Liver (tissue), 9 donors: ENCODE measurements around the gene WNT5A. TPM values are rescaled to one million over a fixed set of nuclear protein-coding genes. Genes with fewer than 3 reads are reported as not detected.

ENCODE experiments used
- DNase-seq: peaks from one replicate; pipeline ENCODE4 v3.0.0-alpha.2; 2017; ENCODE audit warnings: low spot score
- H3K27ac ChIP-seq, 2 donors: one replicate each; pipeline ENCODE4 v1.7.0; 2013; ENCODE audit warnings: inconsistent platforms in 2 of 2, low read length in 2 of 2, control low read depth in 1 of 2, low read depth in 1 of 2, mild to moderate bottlenecking in 1 of 2
- H3K27me3 ChIP-seq, 4 donors: one replicate each; pipeline versions ENCODE4 v1.6.1 to v1.7.0; 2013; ENCODE audit warnings: low read length in 3 of 4, inconsistent platforms in 1 of 4, mild to moderate bottlenecking in 1 of 4, moderate library complexity in 1 of 4; ENCODE audit not compliant: control insufficient read depth in 4 of 4, insufficient read depth in 4 of 4
- H3K36me3 ChIP-seq, 4 donors: one replicate each; pipeline versions ENCODE4 v1.6.1 to v1.7.0; 2013; ENCODE audit warnings: low read length in 3 of 4, mild to moderate bottlenecking in 3 of 4, low read depth in 1 of 4, moderate library complexity in 1 of 4; ENCODE audit not compliant: control insufficient read depth in 4 of 4, insufficient read depth in 3 of 4
- H3K4me1 ChIP-seq, 4 donors: one replicate each; pipeline versions ENCODE4 v1.6.1 to v1.7.0; 2013; ENCODE audit warnings: low read length in 3 of 4, mild to moderate bottlenecking in 3 of 4, moderate library complexity in 1 of 4; ENCODE audit not compliant: control insufficient read depth in 4 of 4, insufficient read depth in 4 of 4
- H3K4me3 ChIP-seq, 3 donors: one replicate each; pipeline versions ENCODE4 v1.6.1 to v1.7.0; 2013; ENCODE audit warnings: low read length in 3 of 3, control low read depth in 1 of 3, low read depth in 1 of 3, mild to moderate bottlenecking in 1 of 3
- H3K9ac ChIP-seq, 2 donors: one replicate each; pipeline ENCODE4 v1.7.0; 2013; ENCODE audit warnings: low read length in 2 of 2, mild to moderate bottlenecking in 2 of 2, moderate library complexity in 2 of 2, control low read depth in 1 of 2, low read depth in 1 of 2
- H3K9me3 ChIP-seq, 4 donors: one replicate each; pipeline versions ENCODE4 v1.6.1 to v1.7.0; 2013; ENCODE audit warnings: low read length in 3 of 4; ENCODE audit not compliant: control insufficient read depth in 4 of 4
- CTCF ChIP-seq: fragments of 150-350 bp; IDR thresholded peaks from 2 replicates; pipeline ENCODE4 v1.5.1; 2017; ENCODE audit warnings: improper control_type of control experiment, low read depth, low read length; ENCODE audit not compliant: missing input control
- EGR1 ChIP-seq, 2 donors: IDR thresholded peaks; 2 replicates each; pipeline ENCODE4 v1.6.1; 2016 to 2018; ENCODE audit warnings: antibody characterized with exemption in 2 of 2, low read depth in 2 of 2
- FOXA1 ChIP-seq: IDR thresholded peaks from 2 replicates; pipeline ENCODE4 v1.6.1; 2016; ENCODE audit warnings: antibody characterized with exemption
- FOXA2 ChIP-seq: IDR thresholded peaks from 2 replicates; pipeline ENCODE4 v1.6.1; 2016; ENCODE audit warnings: antibody characterized with exemption
- GABPA ChIP-seq, 2 donors: IDR thresholded peaks in 1 of 2; conservative IDR thresholded peaks in 1 of 2; 2 replicates each; pipeline ENCODE4 v1.6.1; 2016; ENCODE audit warnings: antibody characterized with exemption in 2 of 2, mild to moderate bottlenecking in 1 of 2, moderate library complexity in 1 of 2
- HNF4A ChIP-seq, 2 donors: conservative IDR thresholded peaks; 2 replicates each; pipeline ENCODE4 v1.6.1; 2016; ENCODE audit warnings: antibody characterized with exemption in 2 of 2, mild to moderate bottlenecking in 2 of 2
- HNF4G ChIP-seq: IDR thresholded peaks from 2 replicates; pipeline ENCODE4 v1.6.1; 2016; ENCODE audit warnings: antibody characterized with exemption
- JUND ChIP-seq, 2 donors: IDR thresholded peaks; 2 replicates each; pipeline ENCODE4 v1.6.1; 2016; ENCODE audit warnings: antibody characterized with exemption in 2 of 2
- NR2F2 ChIP-seq: IDR thresholded peaks from 2 replicates; pipeline ENCODE4 v1.6.1; 2016; ENCODE audit warnings: antibody characterized with exemption
- RAD21 ChIP-seq, 2 donors: IDR thresholded peaks; 2 replicates each; pipeline ENCODE4 v1.6.1; 2016; ENCODE audit warnings: antibody characterized with exemption in 2 of 2, mild to moderate bottlenecking in 2 of 2
- RXRA ChIP-seq, 2 donors: IDR thresholded peaks; 2 replicates each; pipeline ENCODE4 v1.6.1; 2017 to 2018; ENCODE audit warnings: antibody characterized with exemption in 2 of 2, mild to moderate bottlenecking in 1 of 2
- SP1 ChIP-seq: IDR thresholded peaks from 2 replicates; pipeline ENCODE4 v1.6.1; 2018; ENCODE audit warnings: antibody characterized with exemption, mild to moderate bottlenecking
- TAF1 ChIP-seq: conservative IDR thresholded peaks from 2 replicates; pipeline ENCODE4 v1.6.1; 2016; ENCODE audit warnings: antibody characterized with exemption, mild to moderate bottlenecking
- YY1 ChIP-seq: IDR thresholded peaks from 2 replicates; pipeline ENCODE4 v1.6.1; 2016; ENCODE audit warnings: antibody characterized with exemption, mild to moderate bottlenecking
- WGBS: extraction: QIAGEN DNeasy Blood & Tissue Kit; methylation state at CpG from one replicate; pipeline ENCODE4 v1.1.7; 2013; 5-methylcytosine and 5-hydroxymethylcytosine counted together
- polyA plus RNA-seq, 2 donors: library from polyadenylated mRNA; stranded (reverse) in 1 of 2; unstranded in 1 of 2; fragments of 200-250 nt in 1 of 2; fragments of >200 nt in 1 of 2; fragmentation: Nextera tagmentation in 1 of 2; extraction: Ambion mirVana in 1 of 2; gene quantifications; one replicate each; pipeline versions ENCODE4 v1.2.1 to v1.2.3, GENCODE V29; 2013 to 2015
- total RNA-seq, 2 donors: library from RNA; depleted of rRNA; stranded (reverse); fragments of >200 nt; gene quantifications; one replicate each; pipeline ENCODE4 v1.2.3, GENCODE V29; 2014
- TF ChIP-seq, protein P1 (sequence below): IDR thresholded peaks from 2 replicates; pipeline ENCODE4 v1.6.1; 2016; ENCODE audit warnings: antibody characterized with exemption
- TF ChIP-seq, protein P2 (sequence below): IDR thresholded peaks from 2 replicates; pipeline ENCODE4 v1.6.1; 2016; ENCODE audit warnings: antibody characterized with exemption, mild to moderate bottlenecking
- donor health status: healthy.
- donor health status: healthy.
- donor health status: healthy.
- donor health status: healthy.
- donor health status: healthy.

Gene WNT5A
- total and polyA plus RNA-seq, 4 donors, result 0.18 to 1.3 (median 0.66) TPM

DNA sequence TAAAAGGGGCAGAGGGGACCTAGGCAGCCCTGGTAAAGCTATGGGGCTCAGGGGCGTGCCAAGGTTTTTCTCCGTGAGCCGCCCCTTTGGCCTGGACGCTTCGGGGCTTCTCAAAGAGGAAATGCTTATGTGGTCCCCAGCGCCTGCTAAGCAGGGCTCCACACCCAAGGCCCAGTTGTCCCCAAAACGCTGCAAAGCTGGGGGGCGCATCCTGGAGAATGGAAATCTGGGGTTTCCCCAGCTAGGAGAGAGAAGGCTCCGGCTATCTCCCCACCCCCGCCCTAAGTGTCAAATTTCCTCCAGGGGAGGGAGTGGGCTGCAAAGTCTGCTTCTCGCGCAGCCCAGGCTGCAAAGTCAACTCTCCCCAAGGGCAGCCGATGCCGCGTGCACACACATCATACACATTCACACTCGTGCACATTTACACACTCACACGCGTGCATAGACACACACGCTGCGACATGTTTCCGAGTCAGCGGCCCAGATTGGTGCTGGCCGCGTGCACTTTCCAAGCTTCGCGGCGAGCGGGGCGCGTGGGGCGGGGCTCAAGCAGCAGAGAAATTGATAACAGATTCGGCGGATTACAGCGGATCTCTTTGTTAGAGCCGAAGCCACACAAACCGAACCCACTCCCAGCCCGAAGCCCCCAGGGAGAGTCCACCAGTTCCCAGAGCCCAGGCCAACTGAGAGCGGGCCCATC lies 4.5 kb downstream of the WNT5A start:
- Histone ChIP-seq H3K27me3 (no peaks in the 10 kb centered on the region), H3K9ac (no peak overlapping the region), H3K9me3 (no peaks in the 10 kb centered on the region), H3K4me1 (peaks cover 1 to 34% (median 14%) of the 10 kb centered on the region in 4 donors), H3K4me3 (no peak overlapping the region), H3K36me3 (peaks cover 0 to 5% (median 0%) of the 10 kb centered on the region in 4 donors), H3K27ac (no peak overlapping the region)
- no peak for DNase-seq
- WGBS, result 61% methylated on average over 38 of the region's 38 CpGs
- TF ChIP-seq, protein P1, sequence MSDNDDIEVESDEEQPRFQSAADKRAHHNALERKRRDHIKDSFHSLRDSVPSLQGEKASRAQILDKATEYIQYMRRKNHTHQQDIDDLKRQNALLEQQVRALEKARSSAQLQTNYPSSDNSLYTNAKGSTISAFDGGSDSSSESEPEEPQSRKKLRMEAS, result no peak
- TF ChIP-seq, protein P2, sequence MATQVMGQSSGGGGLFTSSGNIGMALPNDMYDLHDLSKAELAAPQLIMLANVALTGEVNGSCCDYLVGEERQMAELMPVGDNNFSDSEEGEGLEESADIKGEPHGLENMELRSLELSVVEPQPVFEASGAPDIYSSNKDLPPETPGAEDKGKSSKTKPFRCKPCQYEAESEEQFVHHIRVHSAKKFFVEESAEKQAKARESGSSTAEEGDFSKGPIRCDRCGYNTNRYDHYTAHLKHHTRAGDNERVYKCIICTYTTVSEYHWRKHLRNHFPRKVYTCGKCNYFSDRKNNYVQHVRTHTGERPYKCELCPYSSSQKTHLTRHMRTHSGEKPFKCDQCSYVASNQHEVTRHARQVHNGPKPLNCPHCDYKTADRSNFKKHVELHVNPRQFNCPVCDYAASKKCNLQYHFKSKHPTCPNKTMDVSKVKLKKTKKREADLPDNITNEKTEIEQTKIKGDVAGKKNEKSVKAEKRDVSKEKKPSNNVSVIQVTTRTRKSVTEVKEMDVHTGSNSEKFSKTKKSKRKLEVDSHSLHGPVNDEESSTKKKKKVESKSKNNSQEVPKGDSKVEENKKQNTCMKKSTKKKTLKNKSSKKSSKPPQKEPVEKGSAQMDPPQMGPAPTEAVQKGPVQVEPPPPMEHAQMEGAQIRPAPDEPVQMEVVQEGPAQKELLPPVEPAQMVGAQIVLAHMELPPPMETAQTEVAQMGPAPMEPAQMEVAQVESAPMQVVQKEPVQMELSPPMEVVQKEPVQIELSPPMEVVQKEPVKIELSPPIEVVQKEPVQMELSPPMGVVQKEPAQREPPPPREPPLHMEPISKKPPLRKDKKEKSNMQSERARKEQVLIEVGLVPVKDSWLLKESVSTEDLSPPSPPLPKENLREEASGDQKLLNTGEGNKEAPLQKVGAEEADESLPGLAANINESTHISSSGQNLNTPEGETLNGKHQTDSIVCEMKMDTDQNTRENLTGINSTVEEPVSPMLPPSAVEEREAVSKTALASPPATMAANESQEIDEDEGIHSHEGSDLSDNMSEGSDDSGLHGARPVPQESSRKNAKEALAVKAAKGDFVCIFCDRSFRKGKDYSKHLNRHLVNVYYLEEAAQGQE, result no peak
- TF ChIP-seq GABPA (IDR thresholded peaks at IDR 0.05 in 1 of 2, conservative IDR thresholded peaks at IDR 0.05 in 1 of 2), result no peak
- no peak for TF ChIP-seq NR2F2
- TF ChIP-seq YY1, result no peak
- no peak for TF ChIP-seq HNF4G
- TF ChIP-seq FOXA2, result no peak
- TF ChIP-seq TAF1, result no peak
- TF ChIP-seq HNF4A (conservative IDR thresholded peaks at IDR 0.05), result no peak
- no peak for TF ChIP-seq SP1

GRCh38 chr3:55481744-55482495 lies 5.2 kb downstream of the WNT5A start:
- WGBS, result 58% methylated on average over 37 of the region's 37 CpGs
- Histone ChIP-seq H3K27ac (no peak overlapping the region), H3K9me3 (no peaks in the 10 kb centered on the region), H3K4me1 (peaks cover 0 to 26% (median 12%) of the 10 kb centered on the region in 4 donors), H3K9ac (no peak overlapping the region), H3K4me3 (no peak overlapping the region), H3K27me3 (no peaks in the 10 kb centered on the region), H3K36me3 (peaks cover 0 to 5% (median 2%) of the 10 kb centered on the region in 4 donors)
- TF ChIP-seq HNF4A (conservative IDR thresholded peaks at IDR 0.05), result no peak
- TF ChIP-seq FOXA1, result no peak
- TF ChIP-seq CTCF, result no peak
- no peak for TF ChIP-seq EGR1 (IDR thresholded peaks at IDR 0.05; ENCODE audit: low read depth in 2 of 2)
- no peak for TF ChIP-seq HNF4G
- no peak for TF ChIP-seq GABPA (IDR thresholded peaks at IDR 0.05 in 1 of 2, conservative IDR thresholded peaks at IDR 0.05 in 1 of 2)
- no peak for TF ChIP-seq SP1
- TF ChIP-seq JUND (IDR thresholded peaks at IDR 0.05), result no peak
- TF ChIP-seq RAD21 (IDR thresholded peaks at IDR 0.05), result no peak
- TF ChIP-seq RXRA (IDR thresholded peaks at IDR 0.05), result no peak
- DNase-seq, result no peak
